Neural progenitor cell (in vitro differentiated cells): Measurements from ENCODE around the gene SAPCD2. TPM values are rescaled to one million over a fixed set of nuclear protein-coding genes. Genes with fewer than 3 reads are reported as not detected.

Experiments used
- DNase-seq: peaks from one replicate; pipeline ENCODE4 v3.0.0-alpha.2; 2016; ENCODE audit warnings: low spot score
- H2AFZ ChIP-seq: fragments of 200-600 bp; sonication (generic); replicated peaks from 2 replicates; pipeline ENCODE4 v1.6.1; 2016; ENCODE audit warnings: antibody characterized with exemption
- H3F3A ChIP-seq: fragments of 200-600 bp; sonication (generic); 2 replicates; pipeline ENCODE4 v1.6.1; 2016; ENCODE audit warnings: antibody characterized with exemption, low read depth
- H3K27ac ChIP-seq: fragments of 200-600 bp; sonication (generic); 2 replicates; pipeline ENCODE4 v1.5.1; 2016; ENCODE audit warnings: mild to moderate bottlenecking
- H3K27me3 ChIP-seq: fragments of 200-600 bp; sonication (generic); 2 replicates; pipeline ENCODE4 v1.6.1; 2016; ENCODE audit warnings: mild to moderate bottlenecking, moderate library complexity
- H3K36me3 ChIP-seq: fragments of 200-600 bp; sonication (generic); 2 replicates; pipeline ENCODE4 v1.5.1; 2016
- H3K4me1 ChIP-seq: fragments of 200-600 bp; sonication (generic); 2 replicates; pipeline ENCODE4 v1.6.1; 2016; ENCODE audit warnings: mixed run types
- H3K4me2 ChIP-seq: fragments of 200-600 bp; sonication (generic); 2 replicates; pipeline ENCODE4 v1.6.1; 2016
- H3K4me3 ChIP-seq: fragments of 200-600 bp; sonication (generic); 2 replicates; pipeline ENCODE4 v1.5.1; 2016
- H3K79me2 ChIP-seq: fragments of 200-600 bp; sonication (generic); 2 replicates; pipeline ENCODE4 v1.6.1; 2016; ENCODE audit warnings: low read depth
- H3K9ac ChIP-seq: fragments of 200-600 bp; sonication (generic); 2 replicates; pipeline ENCODE4 v1.6.1; 2016
- H3K9me3 ChIP-seq: fragments of 200-600 bp; sonication (generic); 2 replicates; pipeline ENCODE4 v1.5.1; 2016; ENCODE audit warnings: low read depth
- H4K20me1 ChIP-seq: fragments of 200-600 bp; sonication (generic); 2 replicates; pipeline ENCODE4 v1.6.1; 2016; ENCODE audit warnings: low read depth
- H3K27ac Mint-ChIP-seq: 3 replicates; pipeline ENCODE4 v1.8.0; 2021; ENCODE audit warnings: mixed read lengths
- H3K27me3 Mint-ChIP-seq: 2 replicates; pipeline ENCODE4 v1.8.0; 2022; ENCODE audit warnings: low read depth, mild to moderate bottlenecking, inconsistent platforms, moderate library complexity, mixed read lengths; ENCODE audit not compliant: insufficient read depth
- H3K36me3 Mint-ChIP-seq: 3 replicates; pipeline ENCODE4 v1.8.0; 2021; ENCODE audit warnings: mixed read lengths
- H3K4me1 Mint-ChIP-seq: 3 replicates; pipeline ENCODE4 v1.8.0; 2021; ENCODE audit warnings: mixed read lengths
- H3K4me3 Mint-ChIP-seq: 3 replicates; pipeline ENCODE4 v1.8.0; 2021; ENCODE audit warnings: mild to moderate bottlenecking, moderate library complexity, mixed read lengths
- H3K9me3 Mint-ChIP-seq: 3 replicates; pipeline ENCODE4 v1.8.0; 2020; ENCODE audit warnings: mixed read lengths
- CTCF ChIP-seq: fragments of 200-600 bp; sonication (generic); IDR thresholded peaks from 2 replicates; pipeline ENCODE4 v1.5.1; 2017; ENCODE audit warnings: antibody characterized with exemption, mild to moderate bottlenecking
- EZH2 ChIP-seq: fragments of 200-600 bp; sonication (generic); IDR thresholded peaks from 2 replicates; pipeline ENCODE4 v1.6.1; 2017; ENCODE audit warnings: antibody characterized with exemption, mild to moderate bottlenecking, moderate library complexity
- EZH2phosphoT487 ChIP-seq: fragments of 200-600 bp; sonication (generic); IDR thresholded peaks from 2 replicates; pipeline ENCODE4 v1.6.1; 2017; ENCODE audit warnings: antibody characterized with exemption
- total RNA-seq: library from RNA; depleted of rRNA; stranded (reverse); fragments of >200 nt; gene quantifications from 2 replicates; pipeline ENCODE4 v1.2.3, GENCODE V29; 2015; ENCODE audit warnings: low replicate concordance

The SAPCD2 gene
- total RNA-seq, 1 donor from 2014 or later = 5.7 TPM

GRCh38 chr9:137057545-137057944 lies 12.8 kb downstream of the SAPCD2 start:
- Histone ChIP-seq H3K27me3 (peaks cover 63% of the 10 kb centered on the region), H3K4me2 (no peak overlapping the region), H3K4me3 (no peak overlapping the region), H3K79me2 (no peaks in the 10 kb centered on the region), H3K9me3 (no peaks in the 10 kb centered on the region), H3K4me1 (peaks cover 17% of the 10 kb centered on the region), H3K27ac (no peak overlapping the region), H3K36me3 (no peaks in the 10 kb centered on the region), H3F3A (peaks cover 27% of the 10 kb centered on the region), H4K20me1 (peaks cover 23% of the 10 kb centered on the region), H2AFZ (no peak overlapping the region), H3K9ac (no peak overlapping the region)
- Mint-ChIP-seq H3K27me3 (peaks cover 29% of the 10 kb centered on the region), H3K9me3 (no peaks in the 10 kb centered on the region), H3K27ac (no peak overlapping the region), H3K4me1 (peaks cover 7% of the 10 kb centered on the region), H3K36me3 (no peaks in the 10 kb centered on the region), H3K4me3 (no peak overlapping the region)
- DNase-seq = no peak
- TF ChIP-seq EZH2phosphoT487 = no peak
- TF ChIP-seq CTCF = no peak
- TF ChIP-seq EZH2 = no peak

- Mint-ChIP-seq H3K27ac (no peak overlapping the region), H3K27me3 (peaks cover 32% of the 10 kb centered on the region), H3K36me3 (no peaks in the 10 kb centered on the region), H3K4me1 (peaks cover 7% of the 10 kb centered on the region), H3K4me3 (no peak overlapping the region), H3K9me3 (no peaks in the 10 kb centered on the region)
- H3K9me3 ChIP-seq = no peaks in the 10 kb centered on the region
- H3K36me3 ChIP-seq = no peaks in the 10 kb centered on the region
- H2AFZ ChIP-seq = no peak overlapping the region
- no peak overlapping the region for H3K4me2 ChIP-seq
- H3K9ac ChIP-seq = no peak overlapping the region
- H3F3A ChIP-seq = peaks cover 27% of the 10 kb centered on the region
- peaks cover 23% of the 10 kb centered on the region for H4K20me1 ChIP-seq
- H3K4me1 ChIP-seq = peaks cover 17% of the 10 kb centered on the region
- no peak overlapping the region for H3K27ac ChIP-seq
- no peak overlapping the region for H3K4me3 ChIP-seq
- no peak for DNase-seq
- H3K27me3 ChIP-seq = peaks cover 70% of the 10 kb centered on the region
- no peaks in the 10 kb centered on the region for H3K79me2 ChIP-seq
- no peak for TF ChIP-seq CTCF
- no peak for TF ChIP-seq EZH2
- no peak for TF ChIP-seq EZH2phosphoT487
Measured at GRCh38 chr9:137056739-137057415, 13.5 kb downstream of the SAPCD2 start.

- H3K4me1 ChIP-seq = peaks cover 17% of the 10 kb centered on the region
- H3K36me3 ChIP-seq = no peaks in the 10 kb centered on the region
- H3K4me3 ChIP-seq = no peak overlapping the region
- H3K9ac ChIP-seq = no peak overlapping the region
- H3K27me3 ChIP-seq = peaks cover 80% of the 10 kb centered on the region
- no peaks in the 10 kb centered on the region for H3K9me3 Mint-ChIP-seq
- H3K79me2 ChIP-seq = no peaks in the 10 kb centered on the region
- peaks cover 7% of the 10 kb centered on the region for H3K4me1 Mint-ChIP-seq
- peak; percentile 61 for DNase-seq
- no peak overlapping the region for H3K4me3 Mint-ChIP-seq
- TF ChIP-seq CTCF = no peak
- TF ChIP-seq EZH2 = no peak
- no peak for TF ChIP-seq EZH2phosphoT487
- peak overlapping the region; percentile 22 for H3K4me2 ChIP-seq
- no peak overlapping the region for H3K27ac Mint-ChIP-seq
- H2AFZ ChIP-seq = no peak overlapping the region
- H4K20me1 ChIP-seq = peaks cover 23% of the 10 kb centered on the region
- H3F3A ChIP-seq = peaks cover 27% of the 10 kb centered on the region
- no peaks in the 10 kb centered on the region for H3K9me3 ChIP-seq
- H3K27me3 Mint-ChIP-seq = peaks cover 33% of the 10 kb centered on the region
- H3K36me3 Mint-ChIP-seq = no peaks in the 10 kb centered on the region
- no peak overlapping the region for H3K27ac ChIP-seq
Measured at GRCh38 chr9:137055385-137056364, 14.7 kb downstream of the SAPCD2 start.
